K562 (cell line): ENCODE measurements around the gene RNU6-1.

Experiments used
- ETV6 ChIP-seq, 3 experiments: fragments of 150-350 bp in 1 of 3; sonication (generic) in 1 of 3; formaldehyde crosslinking in 1 of 3; IDR thresholded peaks; 2 replicates each; pipeline versions ENCODE4 v1.6.1 to v1.8.0; 2014 to 2022; ENCODE audit warnings: borderline replicate concordance in 2 of 3, low read depth in 2 of 3, antibody characterized with exemption in 1 of 3, low read length in 1 of 3, mild to moderate bottlenecking in 1 of 3, missing genetic modification reagents in 1 of 3
- FOS ChIP-seq: IDR thresholded peaks from 3 replicates; pipeline ENCODE4 v1.6.1; 2011; ENCODE audit not compliant: insufficient read length; ENCODE audit errors: extremely low read depth
- GATA2 ChIP-seq: sonication (generic); formaldehyde crosslinking; IDR thresholded peaks from 2 replicates; pipeline ENCODE4 v1.4.0; 2020; ENCODE audit warnings: mild to moderate bottlenecking, missing genetic modification reagents
- RBBP5 ChIP-seq: fragments of 200-600 bp; sonication (generic); IDR thresholded peaks from 2 replicates; pipeline ENCODE4 v1.6.1; 2012; ENCODE audit warnings: borderline replicate concordance, mild to moderate bottlenecking, low read length, control low read depth, inconsistent platforms; ENCODE audit not compliant: insufficient read depth, poor library complexity, severe bottlenecking
- SIN3B ChIP-seq: fragments of 450-650 bp; IDR thresholded peaks from 2 replicates; pipeline ENCODE4 v1.6.1; 2017; ENCODE audit warnings: low read depth, mild to moderate bottlenecking, moderate library complexity
- SP1 ChIP-seq: sonication (generic); formaldehyde crosslinking; IDR thresholded peaks from 2 replicates; pipeline ENCODE4 v1.8.1; 2022; ENCODE audit warnings: mild to moderate bottlenecking, missing genetic modification reagents
- SRSF9 ChIP-seq: fragments of 200-400 bp; formaldehyde crosslinking; IDR thresholded peaks from 2 replicates; pipeline ENCODE4 v1.6.1; 2017; ENCODE audit warnings: low read depth, low read length, borderline replicate concordance
- ZNF324 ChIP-seq: fragments of 250-450 bp; sonication (Bioruptor Pico); IDR thresholded peaks from 2 replicates; pipeline ENCODE4 v1.4.0; 2020; ENCODE audit warnings: mild to moderate bottlenecking
- TF ChIP-seq, protein P1 (sequence below), 2 experiments: fragments of 450-650 bp; IDR thresholded peaks; 2 replicates each; pipeline ENCODE4 v1.6.1; 2018; ENCODE audit warnings: mild to moderate bottlenecking in 2 of 2, low read depth in 1 of 2; ENCODE audit not compliant: partially characterized antibody in 2 of 2
- TF ChIP-seq, protein P2 (sequence below): fragments of 450-650 bp; IDR thresholded peaks from 2 replicates; pipeline ENCODE4 v1.6.1; 2016
- TF ChIP-seq, protein P3 (sequence below), 3 experiments: IDR thresholded peaks in 2 of 3; conservative IDR thresholded peaks in 1 of 3; 2 replicates each; pipeline ENCODE4 v1.5.1; 2011 to 2012; ENCODE audit warnings: low read length in 3 of 3, mild to moderate bottlenecking in 3 of 3, control low read depth in 2 of 3, improper control_type of control experiment in 1 of 3, inconsistent platforms in 1 of 3, low read depth in 1 of 3, mixed read lengths in 1 of 3, moderate library complexity in 1 of 3; ENCODE audit not compliant: insufficient read depth in 2 of 3
- TF ChIP-seq, protein P4 (sequence below), 2 experiments: fragments of 450-650 bp; formaldehyde crosslinking in 1 of 2; IDR thresholded peaks; 2 replicates each; pipeline versions ENCODE4 v1.4.0 to v1.6.1; 2014 to 2020; ENCODE audit warnings: mild to moderate bottlenecking in 2 of 2, borderline replicate concordance in 1 of 2, low read depth in 1 of 2
- TF ChIP-seq, protein P5 (sequence below): fragments of 250-450 bp; sonication (Bioruptor Pico); IDR thresholded peaks from 2 replicates; pipeline ENCODE4 v1.8.0; 2021; ENCODE audit warnings: mild to moderate bottlenecking, moderate library complexity

DNA sequence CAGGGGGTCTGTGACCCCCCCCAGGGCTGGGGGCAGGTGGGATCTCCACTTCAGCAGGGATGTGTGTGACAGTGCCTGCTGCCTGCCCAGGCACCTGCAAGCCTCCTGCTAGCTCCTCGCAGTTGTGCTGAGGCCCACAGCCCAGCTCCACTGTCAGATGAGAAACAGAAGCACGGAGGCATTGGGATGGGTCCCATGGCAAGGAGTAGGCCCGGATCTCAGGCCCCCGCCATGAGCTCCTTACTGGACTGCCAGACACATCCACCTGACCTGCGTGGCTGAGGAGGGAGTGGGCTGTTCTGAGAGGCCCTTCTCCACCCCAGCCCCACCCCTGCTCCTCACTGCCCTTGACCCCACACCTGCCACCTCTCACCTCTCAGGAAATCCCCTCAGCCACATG lies 32.7 kb downstream of the RNU6-1 start:
- TF ChIP-seq ZNF324 (CRISPR knock-in tag) = no peak
- no peak for TF ChIP-seq SP1
- no peak for TF ChIP-seq RBBP5
- no peak for TF ChIP-seq GATA2 (CRISPR knock-in tag)
- TF ChIP-seq, protein P1, sequence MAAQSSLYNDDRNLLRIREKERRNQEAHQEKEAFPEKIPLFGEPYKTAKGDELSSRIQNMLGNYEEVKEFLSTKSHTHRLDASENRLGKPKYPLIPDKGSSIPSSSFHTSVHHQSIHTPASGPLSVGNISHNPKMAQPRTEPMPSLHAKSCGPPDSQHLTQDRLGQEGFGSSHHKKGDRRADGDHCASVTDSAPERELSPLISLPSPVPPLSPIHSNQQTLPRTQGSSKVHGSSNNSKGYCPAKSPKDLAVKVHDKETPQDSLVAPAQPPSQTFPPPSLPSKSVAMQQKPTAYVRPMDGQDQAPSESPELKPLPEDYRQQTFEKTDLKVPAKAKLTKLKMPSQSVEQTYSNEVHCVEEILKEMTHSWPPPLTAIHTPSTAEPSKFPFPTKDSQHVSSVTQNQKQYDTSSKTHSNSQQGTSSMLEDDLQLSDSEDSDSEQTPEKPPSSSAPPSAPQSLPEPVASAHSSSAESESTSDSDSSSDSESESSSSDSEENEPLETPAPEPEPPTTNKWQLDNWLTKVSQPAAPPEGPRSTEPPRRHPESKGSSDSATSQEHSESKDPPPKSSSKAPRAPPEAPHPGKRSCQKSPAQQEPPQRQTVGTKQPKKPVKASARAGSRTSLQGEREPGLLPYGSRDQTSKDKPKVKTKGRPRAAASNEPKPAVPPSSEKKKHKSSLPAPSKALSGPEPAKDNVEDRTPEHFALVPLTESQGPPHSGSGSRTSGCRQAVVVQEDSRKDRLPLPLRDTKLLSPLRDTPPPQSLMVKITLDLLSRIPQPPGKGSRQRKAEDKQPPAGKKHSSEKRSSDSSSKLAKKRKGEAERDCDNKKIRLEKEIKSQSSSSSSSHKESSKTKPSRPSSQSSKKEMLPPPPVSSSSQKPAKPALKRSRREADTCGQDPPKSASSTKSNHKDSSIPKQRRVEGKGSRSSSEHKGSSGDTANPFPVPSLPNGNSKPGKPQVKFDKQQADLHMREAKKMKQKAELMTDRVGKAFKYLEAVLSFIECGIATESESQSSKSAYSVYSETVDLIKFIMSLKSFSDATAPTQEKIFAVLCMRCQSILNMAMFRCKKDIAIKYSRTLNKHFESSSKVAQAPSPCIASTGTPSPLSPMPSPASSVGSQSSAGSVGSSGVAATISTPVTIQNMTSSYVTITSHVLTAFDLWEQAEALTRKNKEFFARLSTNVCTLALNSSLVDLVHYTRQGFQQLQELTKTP (IDR thresholded peaks at IDR 0.05; ENCODE audit: low read depth in 1 of 2, partially characterized antibody in 2 of 2) = no peak
- TF ChIP-seq, protein P2, sequence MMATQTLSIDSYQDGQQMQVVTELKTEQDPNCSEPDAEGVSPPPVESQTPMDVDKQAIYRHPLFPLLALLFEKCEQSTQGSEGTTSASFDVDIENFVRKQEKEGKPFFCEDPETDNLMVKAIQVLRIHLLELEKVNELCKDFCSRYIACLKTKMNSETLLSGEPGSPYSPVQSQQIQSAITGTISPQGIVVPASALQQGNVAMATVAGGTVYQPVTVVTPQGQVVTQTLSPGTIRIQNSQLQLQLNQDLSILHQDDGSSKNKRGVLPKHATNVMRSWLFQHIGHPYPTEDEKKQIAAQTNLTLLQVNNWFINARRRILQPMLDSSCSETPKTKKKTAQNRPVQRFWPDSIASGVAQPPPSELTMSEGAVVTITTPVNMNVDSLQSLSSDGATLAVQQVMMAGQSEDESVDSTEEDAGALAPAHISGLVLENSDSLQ = no peak
- TF ChIP-seq ETV6 (IDR thresholded peaks at IDR 0.05; ENCODE audit: borderline replicate concordance in 1 of 2, low read depth in 2 of 2, low read length in 1 of 2) = no peak
- no peak for TF ChIP-seq ETV6 (CRISPR knock-in tag; IDR thresholded peaks at IDR 0.05; ENCODE audit: borderline replicate concordance)
- TF ChIP-seq SRSF9 = no peak
- TF ChIP-seq, protein P3, sequence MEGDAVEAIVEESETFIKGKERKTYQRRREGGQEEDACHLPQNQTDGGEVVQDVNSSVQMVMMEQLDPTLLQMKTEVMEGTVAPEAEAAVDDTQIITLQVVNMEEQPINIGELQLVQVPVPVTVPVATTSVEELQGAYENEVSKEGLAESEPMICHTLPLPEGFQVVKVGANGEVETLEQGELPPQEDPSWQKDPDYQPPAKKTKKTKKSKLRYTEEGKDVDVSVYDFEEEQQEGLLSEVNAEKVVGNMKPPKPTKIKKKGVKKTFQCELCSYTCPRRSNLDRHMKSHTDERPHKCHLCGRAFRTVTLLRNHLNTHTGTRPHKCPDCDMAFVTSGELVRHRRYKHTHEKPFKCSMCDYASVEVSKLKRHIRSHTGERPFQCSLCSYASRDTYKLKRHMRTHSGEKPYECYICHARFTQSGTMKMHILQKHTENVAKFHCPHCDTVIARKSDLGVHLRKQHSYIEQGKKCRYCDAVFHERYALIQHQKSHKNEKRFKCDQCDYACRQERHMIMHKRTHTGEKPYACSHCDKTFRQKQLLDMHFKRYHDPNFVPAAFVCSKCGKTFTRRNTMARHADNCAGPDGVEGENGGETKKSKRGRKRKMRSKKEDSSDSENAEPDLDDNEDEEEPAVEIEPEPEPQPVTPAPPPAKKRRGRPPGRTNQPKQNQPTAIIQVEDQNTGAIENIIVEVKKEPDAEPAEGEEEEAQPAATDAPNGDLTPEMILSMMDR (IDR thresholded peaks at IDR 0.05 in 2 of 3, conservative IDR thresholded peaks at IDR 0.05 in 1 of 3; ENCODE audit: insufficient read depth in 2 of 3, low read depth in 1 of 3, low read length in 3 of 3) = no peak
- no peak for TF ChIP-seq SIN3B
- TF ChIP-seq, protein P4, sequence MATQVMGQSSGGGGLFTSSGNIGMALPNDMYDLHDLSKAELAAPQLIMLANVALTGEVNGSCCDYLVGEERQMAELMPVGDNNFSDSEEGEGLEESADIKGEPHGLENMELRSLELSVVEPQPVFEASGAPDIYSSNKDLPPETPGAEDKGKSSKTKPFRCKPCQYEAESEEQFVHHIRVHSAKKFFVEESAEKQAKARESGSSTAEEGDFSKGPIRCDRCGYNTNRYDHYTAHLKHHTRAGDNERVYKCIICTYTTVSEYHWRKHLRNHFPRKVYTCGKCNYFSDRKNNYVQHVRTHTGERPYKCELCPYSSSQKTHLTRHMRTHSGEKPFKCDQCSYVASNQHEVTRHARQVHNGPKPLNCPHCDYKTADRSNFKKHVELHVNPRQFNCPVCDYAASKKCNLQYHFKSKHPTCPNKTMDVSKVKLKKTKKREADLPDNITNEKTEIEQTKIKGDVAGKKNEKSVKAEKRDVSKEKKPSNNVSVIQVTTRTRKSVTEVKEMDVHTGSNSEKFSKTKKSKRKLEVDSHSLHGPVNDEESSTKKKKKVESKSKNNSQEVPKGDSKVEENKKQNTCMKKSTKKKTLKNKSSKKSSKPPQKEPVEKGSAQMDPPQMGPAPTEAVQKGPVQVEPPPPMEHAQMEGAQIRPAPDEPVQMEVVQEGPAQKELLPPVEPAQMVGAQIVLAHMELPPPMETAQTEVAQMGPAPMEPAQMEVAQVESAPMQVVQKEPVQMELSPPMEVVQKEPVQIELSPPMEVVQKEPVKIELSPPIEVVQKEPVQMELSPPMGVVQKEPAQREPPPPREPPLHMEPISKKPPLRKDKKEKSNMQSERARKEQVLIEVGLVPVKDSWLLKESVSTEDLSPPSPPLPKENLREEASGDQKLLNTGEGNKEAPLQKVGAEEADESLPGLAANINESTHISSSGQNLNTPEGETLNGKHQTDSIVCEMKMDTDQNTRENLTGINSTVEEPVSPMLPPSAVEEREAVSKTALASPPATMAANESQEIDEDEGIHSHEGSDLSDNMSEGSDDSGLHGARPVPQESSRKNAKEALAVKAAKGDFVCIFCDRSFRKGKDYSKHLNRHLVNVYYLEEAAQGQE (IDR thresholded peaks at IDR 0.05; ENCODE audit: borderline replicate concordance) = no peak
- TF ChIP-seq, protein P4 (CRISPR knock-in tag; IDR thresholded peaks at IDR 0.05; ENCODE audit: low read depth) = no peak
- no peak for TF ChIP-seq FOS
- TF ChIP-seq, protein P5, sequence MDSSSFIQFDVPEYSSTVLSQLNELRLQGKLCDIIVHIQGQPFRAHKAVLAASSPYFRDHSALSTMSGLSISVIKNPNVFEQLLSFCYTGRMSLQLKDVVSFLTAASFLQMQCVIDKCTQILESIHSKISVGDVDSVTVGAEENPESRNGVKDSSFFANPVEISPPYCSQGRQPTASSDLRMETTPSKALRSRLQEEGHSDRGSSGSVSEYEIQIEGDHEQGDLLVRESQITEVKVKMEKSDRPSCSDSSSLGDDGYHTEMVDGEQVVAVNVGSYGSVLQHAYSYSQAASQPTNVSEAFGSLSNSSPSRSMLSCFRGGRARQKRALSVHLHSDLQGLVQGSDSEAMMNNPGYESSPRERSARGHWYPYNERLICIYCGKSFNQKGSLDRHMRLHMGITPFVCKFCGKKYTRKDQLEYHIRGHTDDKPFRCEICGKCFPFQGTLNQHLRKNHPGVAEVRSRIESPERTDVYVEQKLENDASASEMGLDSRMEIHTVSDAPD (CRISPR knock-in tag) = no peak
